ENCODE results near the gene PPP1R7. TPM values are rescaled to one million over a fixed set of nuclear protein-coding genes. Genes with fewer than 3 reads are reported as not detected.

PPP1R7 gene
- total and polyA plus RNA-seq, 9 of the 15 experiments (the other 6 are each of a cell fraction or from before 2014, with no cell fraction given), result 37.5 to 75.0 (median 50.5) TPM

- ChIA-PET POLR2A (interaction anchor here (0.7 to 1.2 kb wide), 3 partner anchors 10 to 33 kb away, joined by 3 to 7 read pairs (median 3); no protein-coding TSS in a partner anchor), CTCF (ENCODE audit: low intra/inter-chr PET ratio) (no interaction called here)
- ATAC-seq (peak; percentile 51), FAIRE-seq (peak; percentile 80), DNase-seq (ENCODE audit: extremely low read depth in 1 of 4, low spot score in 3 of 4) (peak; percentile 17 to 57 (median 37))
- Histone ChIP-seq H3K9me1 (ENCODE audit: control insufficient read depth, insufficient read depth, low read length) (peaks cover 2% of the 10 kb centered on the region), H3K9me3 (replicated peaks; ENCODE audit: control insufficient read depth, insufficient read depth, low read depth, low read length) (no peaks in the 10 kb centered on the region), H3K4me1 (replicated peaks in 1 of 2; ENCODE audit: control insufficient read depth in 2 of 2, insufficient read depth in 2 of 2, low read length in 2 of 2) (peaks cover 2 to 27% of the 10 kb centered on the region in 2 experiments; a peak in 3 of 5 replicates), H4K20me1 (replicated peaks; ENCODE audit: control insufficient read depth, insufficient read depth, low read length) (peaks cover 11% of the 10 kb centered on the region; the same call in 1 of the 2 replicates), H3K79me2 (ENCODE audit: control insufficient read depth, insufficient read depth, low read length) (no peaks in the 10 kb centered on the region), H3K9ac (ENCODE audit: insufficient read depth in 1 of 2, low read depth in 2 of 2, low read length in 2 of 2) (0 out of 4 replicates have a peak overlapping the region, but pooled peaks of 1 of the 2 experiments have one; percentile 2), H3K27ac (ENCODE audit: extremely low read depth, low read depth, low read length) (peak overlapping the region; percentile 30; the same call in 1 of the 3 replicates), H3K27me3 (ENCODE audit: control insufficient read depth in 2 of 2, insufficient read depth in 2 of 2, low read length in 2 of 2) (no peaks in the 10 kb centered on the region), H3K36me3 (ENCODE audit: control insufficient read depth, insufficient read depth, low read length) (peaks cover 61% of the 10 kb centered on the region; the same call in 2 of the 3 replicates), H3K4me3 (no peak overlapping the region), H3K4me2 (ENCODE audit: insufficient read depth, low read length) (no peak overlapping the region), H2AFZ (ENCODE audit: low read depth, low read length) (no peak overlapping the region)
- BruUV-seq (replicated peaks), result no TSS peak
- in situ Hi-C loops (cut with MboI), result no loop called here
- 60% methylated on average over 13 of the region's 26 CpGs for WGBS (ENCODE audit: insufficient coverage, low coverage, missing lambda C conversion rate)
- intact Hi-C loops (cut with micrococcal nuclease), result no loop called here
- TF ChIP-seq TCF3 (CRISPR knock-in tag; IDR thresholded peaks at IDR 0.05) (0 out of 2 replicates have a peak, but pooled peaks have one; percentile 12), ZZZ3 (IDR thresholded peaks at IDR 0.05) (no peak), CTBP1 (IDR thresholded peaks at IDR 0.05; ENCODE audit: borderline replicate concordance) (peak; percentile 23; the same call in 1 of the 2 replicates), GABPA (tag; conservative IDR thresholded peaks at IDR 0.05; ENCODE audit: low read depth) (no peak), ZEB2 (IDR thresholded peaks at IDR 0.05) (peak; percentile 62; the same call in 1 of the 2 replicates), MEIS2 (IDR thresholded peaks at IDR 0.05; ENCODE audit: partially characterized antibody) (peak; percentile 73), FOXP1 (CRISPR knock-in tag; IDR thresholded peaks at IDR 0.05) (no peak), ZNF239 (CRISPR knock-in tag; IDR thresholded peaks at IDR 0.05) (no peak), JUND (IDR thresholded peaks at IDR 0.05; ENCODE audit: borderline replicate concordance, low read depth, low read length) (peak; percentile 26; the same call in 1 of the 2 replicates), JUND (tag; IDR thresholded peaks at IDR 0.05; ENCODE audit: borderline replicate concordance, low read depth, low read length) (peak; percentile 44; the same call in 1 of the 3 replicates), MAFG (tag; conservative IDR thresholded peaks at IDR 0.05) (peak; percentile 54), NFE2 (IDR thresholded peaks at IDR 0.05; ENCODE audit: low read depth) (peak; percentile 43), FOSL1 (tag; conservative IDR thresholded peaks at IDR 0.05) (peak; percentile 69)
- TF ChIP-seq, protein P1, sequence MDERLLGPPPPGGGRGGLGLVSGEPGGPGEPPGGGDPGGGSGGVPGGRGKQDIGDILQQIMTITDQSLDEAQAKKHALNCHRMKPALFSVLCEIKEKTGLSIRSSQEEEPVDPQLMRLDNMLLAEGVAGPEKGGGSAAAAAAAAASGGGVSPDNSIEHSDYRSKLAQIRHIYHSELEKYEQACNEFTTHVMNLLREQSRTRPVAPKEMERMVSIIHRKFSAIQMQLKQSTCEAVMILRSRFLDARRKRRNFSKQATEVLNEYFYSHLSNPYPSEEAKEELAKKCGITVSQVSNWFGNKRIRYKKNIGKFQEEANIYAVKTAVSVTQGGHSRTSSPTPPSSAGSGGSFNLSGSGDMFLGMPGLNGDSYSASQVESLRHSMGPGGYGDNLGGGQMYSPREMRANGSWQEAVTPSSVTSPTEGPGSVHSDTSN (CRISPR knock-in tag; IDR thresholded peaks at IDR 0.05; ENCODE audit: low read depth), result no peak
- TF ChIP-seq, protein P1 (tag; conservative IDR thresholded peaks at IDR 0.05; ENCODE audit: low read depth), result peak; percentile 60
- TF ChIP-seq, protein P2, sequence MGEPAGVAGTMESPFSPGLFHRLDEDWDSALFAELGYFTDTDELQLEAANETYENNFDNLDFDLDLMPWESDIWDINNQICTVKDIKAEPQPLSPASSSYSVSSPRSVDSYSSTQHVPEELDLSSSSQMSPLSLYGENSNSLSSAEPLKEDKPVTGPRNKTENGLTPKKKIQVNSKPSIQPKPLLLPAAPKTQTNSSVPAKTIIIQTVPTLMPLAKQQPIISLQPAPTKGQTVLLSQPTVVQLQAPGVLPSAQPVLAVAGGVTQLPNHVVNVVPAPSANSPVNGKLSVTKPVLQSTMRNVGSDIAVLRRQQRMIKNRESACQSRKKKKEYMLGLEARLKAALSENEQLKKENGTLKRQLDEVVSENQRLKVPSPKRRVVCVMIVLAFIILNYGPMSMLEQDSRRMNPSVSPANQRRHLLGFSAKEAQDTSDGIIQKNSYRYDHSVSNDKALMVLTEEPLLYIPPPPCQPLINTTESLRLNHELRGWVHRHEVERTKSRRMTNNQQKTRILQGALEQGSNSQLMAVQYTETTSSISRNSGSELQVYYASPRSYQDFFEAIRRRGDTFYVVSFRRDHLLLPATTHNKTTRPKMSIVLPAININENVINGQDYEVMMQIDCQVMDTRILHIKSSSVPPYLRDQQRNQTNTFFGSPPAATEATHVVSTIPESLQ (CRISPR knock-in tag; IDR thresholded peaks at IDR 0.05), result no peak
- TF ChIP-seq, protein P3, sequence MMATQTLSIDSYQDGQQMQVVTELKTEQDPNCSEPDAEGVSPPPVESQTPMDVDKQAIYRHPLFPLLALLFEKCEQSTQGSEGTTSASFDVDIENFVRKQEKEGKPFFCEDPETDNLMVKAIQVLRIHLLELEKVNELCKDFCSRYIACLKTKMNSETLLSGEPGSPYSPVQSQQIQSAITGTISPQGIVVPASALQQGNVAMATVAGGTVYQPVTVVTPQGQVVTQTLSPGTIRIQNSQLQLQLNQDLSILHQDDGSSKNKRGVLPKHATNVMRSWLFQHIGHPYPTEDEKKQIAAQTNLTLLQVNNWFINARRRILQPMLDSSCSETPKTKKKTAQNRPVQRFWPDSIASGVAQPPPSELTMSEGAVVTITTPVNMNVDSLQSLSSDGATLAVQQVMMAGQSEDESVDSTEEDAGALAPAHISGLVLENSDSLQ (IDR thresholded peaks at IDR 0.05), result 0 out of 2 replicates have a peak, but pooled peaks have one; percentile 16
Observed at GRCh38 chr2:241228081-241228859, 78.0 kb downstream of the PPP1R7 start.

All from K562 (cell line).